Neural cell (in vitro differentiated cells): Measurements from ENCODE around the gene C2CD2L. TPM values are rescaled to one million over a fixed set of nuclear protein-coding genes. Genes with fewer than 3 reads are reported as not detected.
A peak's percentile ranks its signal among the peaks of the same experiment; 100 is the strongest.

Experiments
- H2AFZ ChIP-seq: fragments of 200-600, 300-800 bp; sonication (generic), shearing (Covaris generic); 2 replicates; pipeline ENCODE4 v1.6.0; 2014; ENCODE audit warnings: low read depth, mild to moderate bottlenecking, antibody characterized with exemption, low read length, moderate library complexity
- H3F3A ChIP-seq: fragments of 200-600 bp; shearing (Covaris generic); 2 replicates; pipeline ENCODE4 v1.6.1; 2016; ENCODE audit warnings: mild to moderate bottlenecking, moderate library complexity, mixed read lengths, antibody characterized with exemption, low read length; ENCODE audit not compliant: insufficient read depth, poor library complexity, severe bottlenecking
- H3K27ac ChIP-seq: fragments of 200-600, 300-800 bp; sonication (generic), shearing (Covaris generic); 2 replicates; pipeline ENCODE4 v1.5.1; 2014; ENCODE audit warnings: mild to moderate bottlenecking, low read length, moderate library complexity
- H3K27me3 ChIP-seq: fragments of 300-800, 200-600 bp; sonication (generic), shearing (Covaris generic); 2 replicates; pipeline ENCODE4 v1.6.0; 2014; ENCODE audit warnings: mild to moderate bottlenecking, low read depth, low read length, moderate library complexity; ENCODE audit not compliant: insufficient read depth
- H3K36me3 ChIP-seq: fragments of 300-800, 200-600 bp; sonication (generic), shearing (Covaris generic); 2 replicates; pipeline ENCODE4 v1.5.1; 2014; ENCODE audit warnings: mild to moderate bottlenecking, antibody characterized with exemption, low read length, moderate library complexity; ENCODE audit not compliant: insufficient read depth
- H3K4me2 ChIP-seq: fragments of 300-800, 200-600 bp; sonication (generic), shearing (Covaris generic); 2 replicates; pipeline ENCODE4 v1.6.0; 2014; ENCODE audit warnings: mild to moderate bottlenecking, low read length
- H3K4me3 ChIP-seq: fragments of 300-800, 200-600 bp; sonication (generic), shearing (Covaris generic); 2 replicates; pipeline ENCODE4 v1.5.1; 2014; ENCODE audit warnings: mild to moderate bottlenecking, low read length, moderate library complexity
- H3K79me2 ChIP-seq: fragments of 200-600 bp; shearing (Covaris generic); replicated peaks from 2 replicates; pipeline ENCODE4 v1.6.0; 2014; ENCODE audit warnings: mild to moderate bottlenecking, low read length, moderate library complexity; ENCODE audit not compliant: insufficient read depth
- H3K9ac ChIP-seq: fragments of 300-800, 200-600 bp; sonication (generic), shearing (Covaris generic); 2 replicates; pipeline ENCODE4 v1.6.1; 2016; ENCODE audit warnings: mild to moderate bottlenecking, low read length, mixed read lengths
- H3K9me2 ChIP-seq: fragments of 200-600 bp; shearing (Covaris generic); 2 replicates; pipeline ENCODE4 v1.6.1; 2016; ENCODE audit warnings: mild to moderate bottlenecking, low read length, mixed read lengths; ENCODE audit not compliant: insufficient read depth
- H3K9me3 ChIP-seq: fragments of 200-600, 300-800 bp; sonication (generic), shearing (Covaris generic); 2 replicates; pipeline ENCODE4 v1.6.1; 2016; ENCODE audit warnings: mild to moderate bottlenecking, mixed run types, low read length, moderate library complexity, mixed read lengths
- H4K20me1 ChIP-seq: fragments of 200-600 bp; shearing (Covaris generic); 2 replicates; pipeline ENCODE4 v1.6.1; 2016; ENCODE audit warnings: mild to moderate bottlenecking, mixed run types; ENCODE audit not compliant: insufficient read depth
- EP300 ChIP-seq: fragments of 450-650 bp; conservative IDR thresholded peaks from 2 replicates; pipeline ENCODE4 v1.6.1; 2014; ENCODE audit warnings: antibody characterized with exemption, mild to moderate bottlenecking, moderate library complexity; ENCODE audit not compliant: poor library complexity, severe bottlenecking
- EZH2 ChIP-seq: fragments of 200-600, 300-800 bp; shearing (Covaris generic), sonication (generic); IDR thresholded peaks from 2 replicates; pipeline ENCODE4 v1.6.1; 2014; ENCODE audit warnings: antibody characterized with exemption, low read length, borderline replicate concordance, mild to moderate bottlenecking; ENCODE audit not compliant: insufficient read depth, poor library complexity, severe bottlenecking
- MXI1 ChIP-seq: fragments of 450-650 bp; conservative IDR thresholded peaks from 2 replicates; pipeline ENCODE4 v1.6.1; 2014; ENCODE audit warnings: antibody characterized with exemption, mild to moderate bottlenecking; ENCODE audit not compliant: poor library complexity, severe bottlenecking
- POLR2AphosphoS5 ChIP-seq: IDR thresholded peaks from 2 replicates; pipeline ENCODE4 v1.6.1; 2012
- RAD21 ChIP-seq: fragments of 450-650 bp; conservative IDR thresholded peaks from 2 replicates; pipeline ENCODE4 v1.6.1; 2014; ENCODE audit warnings: antibody characterized with exemption, mild to moderate bottlenecking, moderate library complexity
- REST ChIP-seq: IDR thresholded peaks from 2 replicates; pipeline ENCODE4 v1.6.1; 2012; ENCODE audit warnings: borderline replicate concordance
- SMC3 ChIP-seq: fragments of 450-650 bp; conservative IDR thresholded peaks from 2 replicates; pipeline ENCODE4 v1.6.1; 2014; ENCODE audit warnings: antibody characterized with exemption, mild to moderate bottlenecking, moderate library complexity; ENCODE audit not compliant: poor library complexity
- TAF1 ChIP-seq: IDR thresholded peaks from 2 replicates; pipeline ENCODE4 v1.6.1; 2012; ENCODE audit warnings: low read depth
- polyA plus RNA-seq: library from polyadenylated mRNA; depleted of rRNA; stranded (reverse); fragments of >200 nt; gene quantifications from 2 replicates; pipeline ENCODE4 v1.2.3, GENCODE V29; 2014
- TF ChIP-seq, protein P1 (sequence below): fragments of 450-650 bp; IDR thresholded peaks from 2 replicates; pipeline ENCODE4 v1.5.1; 2014; ENCODE audit warnings: antibody characterized with exemption, mild to moderate bottlenecking, moderate library complexity; ENCODE audit not compliant: poor library complexity, severe bottlenecking

C2CD2L gene
- polyA plus RNA-seq, 1 donor from 2014 or later = 13.6 TPM

DNA sequence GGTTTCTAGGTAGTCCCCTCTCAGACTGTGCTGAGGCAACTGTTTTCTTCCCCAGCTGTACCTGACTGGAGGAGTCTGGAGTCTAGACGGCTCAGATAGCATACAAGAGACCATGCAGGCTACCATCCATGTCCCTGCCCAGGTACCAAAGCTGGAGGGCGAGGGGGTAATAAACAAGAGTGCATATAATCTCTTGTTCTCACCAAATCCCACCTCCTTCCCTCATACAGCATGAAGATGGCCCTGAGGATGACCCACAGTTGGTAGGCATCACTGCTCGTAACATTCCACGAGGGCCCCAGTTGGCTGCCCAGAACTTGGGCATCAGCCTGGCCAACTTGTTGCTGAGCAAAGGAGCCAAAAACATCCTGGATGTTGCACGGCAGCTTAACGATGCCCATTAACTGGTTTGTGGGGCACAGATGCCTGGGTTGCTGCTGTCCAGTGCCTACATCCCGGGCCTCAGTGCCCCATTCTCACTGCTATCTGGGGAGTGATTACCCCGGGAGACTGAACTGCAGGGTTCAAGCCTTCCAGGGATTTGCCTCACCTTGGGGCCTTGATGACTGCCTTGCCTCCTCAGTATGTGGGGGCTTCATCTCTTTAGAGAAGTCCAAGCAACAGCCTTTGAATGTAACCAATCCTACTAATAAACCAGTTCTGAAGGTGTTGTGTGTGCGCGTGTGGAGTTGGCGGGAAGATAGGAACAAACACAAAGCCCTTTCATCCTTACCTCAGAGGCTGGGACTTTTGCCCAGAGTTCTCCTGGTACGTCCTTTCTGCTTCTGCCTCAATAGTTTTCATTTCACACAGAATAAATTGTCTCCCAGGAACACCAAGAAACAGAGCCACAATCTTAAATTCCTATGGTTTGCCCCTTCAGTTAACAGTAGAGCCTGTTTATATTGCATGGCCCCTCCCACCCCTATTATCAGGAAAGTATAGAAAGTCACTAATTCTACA lies 14.0 kb upstream of the C2CD2L start:
- H3K27ac ChIP-seq = peak overlapping the region; percentile 25
- no peaks in the 10 kb centered on the region for H3K27me3 ChIP-seq
- no peaks in the 10 kb centered on the region for H3K9me2 ChIP-seq
- H3K79me2 ChIP-seq = peaks cover 23% of the 10 kb centered on the region
- no peaks in the 10 kb centered on the region for H3F3A ChIP-seq
- TF ChIP-seq REST (no peak), POLR2AphosphoS5 (no peak), SMC3 (no peak), EP300 (no peak), EZH2 (no peak), TAF1 (no peak), MXI1 (no peak), RAD21 (no peak)
- TF ChIP-seq, protein P1, sequence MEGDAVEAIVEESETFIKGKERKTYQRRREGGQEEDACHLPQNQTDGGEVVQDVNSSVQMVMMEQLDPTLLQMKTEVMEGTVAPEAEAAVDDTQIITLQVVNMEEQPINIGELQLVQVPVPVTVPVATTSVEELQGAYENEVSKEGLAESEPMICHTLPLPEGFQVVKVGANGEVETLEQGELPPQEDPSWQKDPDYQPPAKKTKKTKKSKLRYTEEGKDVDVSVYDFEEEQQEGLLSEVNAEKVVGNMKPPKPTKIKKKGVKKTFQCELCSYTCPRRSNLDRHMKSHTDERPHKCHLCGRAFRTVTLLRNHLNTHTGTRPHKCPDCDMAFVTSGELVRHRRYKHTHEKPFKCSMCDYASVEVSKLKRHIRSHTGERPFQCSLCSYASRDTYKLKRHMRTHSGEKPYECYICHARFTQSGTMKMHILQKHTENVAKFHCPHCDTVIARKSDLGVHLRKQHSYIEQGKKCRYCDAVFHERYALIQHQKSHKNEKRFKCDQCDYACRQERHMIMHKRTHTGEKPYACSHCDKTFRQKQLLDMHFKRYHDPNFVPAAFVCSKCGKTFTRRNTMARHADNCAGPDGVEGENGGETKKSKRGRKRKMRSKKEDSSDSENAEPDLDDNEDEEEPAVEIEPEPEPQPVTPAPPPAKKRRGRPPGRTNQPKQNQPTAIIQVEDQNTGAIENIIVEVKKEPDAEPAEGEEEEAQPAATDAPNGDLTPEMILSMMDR = no peak
- no peaks in the 10 kb centered on the region for H3K9me3 ChIP-seq
- no peak overlapping the region for H2AFZ ChIP-seq
- H3K9ac ChIP-seq = peak overlapping the region; percentile 71
- H3K4me2 ChIP-seq = peak overlapping the region; percentile 77
- H4K20me1 ChIP-seq = no peaks in the 10 kb centered on the region
- H3K36me3 ChIP-seq = no peaks in the 10 kb centered on the region
- peak overlapping the region; percentile 92 for H3K4me3 ChIP-seq

DNA sequence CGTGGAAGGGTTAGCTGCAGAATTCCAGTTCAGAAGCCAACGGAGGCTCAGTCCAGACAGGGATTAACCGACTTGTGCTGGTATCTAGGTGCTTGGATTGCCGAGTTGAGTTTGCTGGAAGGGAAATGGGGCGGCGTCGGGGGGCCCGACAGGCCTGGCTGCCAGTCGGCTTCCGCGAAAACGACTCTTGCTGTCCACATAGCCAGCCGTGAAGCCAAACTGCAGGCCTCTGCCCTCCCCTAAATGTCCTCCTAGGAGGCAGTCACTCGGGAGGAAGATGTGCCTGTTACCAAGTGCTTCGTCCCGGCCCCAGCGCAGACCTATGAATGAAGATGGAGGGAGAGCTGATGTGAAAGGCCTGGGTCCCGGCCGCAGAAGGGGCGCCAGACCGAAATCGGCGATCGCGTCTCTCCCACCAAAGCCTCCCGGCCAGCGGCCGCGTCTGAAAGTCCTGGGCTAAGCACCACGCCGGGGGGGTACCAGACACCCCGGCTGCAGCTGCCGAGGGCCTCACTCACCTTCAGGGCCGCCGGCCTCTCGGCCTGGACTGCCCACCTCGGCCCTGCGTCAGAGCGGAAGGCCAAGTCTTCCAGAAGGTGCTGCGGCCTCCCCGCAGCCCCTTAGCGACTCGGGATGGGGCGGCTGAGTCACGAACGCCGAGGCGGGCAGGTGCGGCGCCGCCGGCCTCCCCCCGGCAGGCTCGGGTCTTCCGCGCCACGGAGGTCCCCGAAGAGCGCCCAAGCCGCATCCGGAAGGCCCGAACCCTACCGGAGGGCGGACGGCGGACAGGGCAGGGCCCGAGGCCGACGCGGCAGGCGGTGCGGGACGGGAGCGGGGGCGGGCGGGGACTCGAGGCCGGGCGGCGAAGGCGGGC lies 13.0 kb upstream of the C2CD2L start:
- peak overlapping the region; percentile 48 for H3K27ac ChIP-seq
- H2AFZ ChIP-seq = no peak overlapping the region
- no peaks in the 10 kb centered on the region for H3K9me3 ChIP-seq
- H3K27me3 ChIP-seq = no peaks in the 10 kb centered on the region
- no peaks in the 10 kb centered on the region for H3F3A ChIP-seq
- peaks cover 23% of the 10 kb centered on the region for H3K79me2 ChIP-seq
- H3K9ac ChIP-seq = peak overlapping the region; percentile 71
- H3K4me2 ChIP-seq = peak overlapping the region; percentile 77
- H3K9me2 ChIP-seq = no peaks in the 10 kb centered on the region
- H4K20me1 ChIP-seq = no peaks in the 10 kb centered on the region
- TF ChIP-seq SMC3 (peak; percentile 27), RAD21 (no peak), MXI1 (no peak), POLR2AphosphoS5 (no peak), TAF1 (no peak), REST (no peak)
- H3K36me3 ChIP-seq = no peaks in the 10 kb centered on the region
- H3K4me3 ChIP-seq = peak overlapping the region; percentile 92
